Thyroid gland (tissue), 4 donors: ENCODE results near the gene PADI4. TPM values are rescaled to one million over a fixed set of nuclear protein-coding genes. Genes with fewer than 3 reads are reported as not detected.

Experiments
- DNase-seq, 2 donors: peaks; one replicate each; pipeline ENCODE4 v3.0.0-alpha.2; 2019
- H3K27ac ChIP-seq, 3 donors: fragments of 200-600 bp; sonication (generic); 1 replicate in 2 of 3; 2 replicates in 1 of 3; pipeline ENCODE4 v1.5.1; 2016 to 2019; ENCODE audit warnings: mild to moderate bottlenecking in 1 of 3, moderate library complexity in 1 of 3
- H3K27me3 ChIP-seq: fragments of 200-600 bp; sonication (generic); one replicate; pipeline ENCODE4 v1.5.1; 2019
- H3K36me3 ChIP-seq, 2 donors: fragments of 200-600 bp; sonication (generic); one replicate each; pipeline ENCODE4 v1.5.1; 2016 to 2019
- H3K4me1 ChIP-seq, 2 donors: fragments of 200-600 bp; sonication (generic); one replicate each; pipeline ENCODE4 v1.5.1; 2017 to 2019
- H3K4me3 ChIP-seq, 3 donors: fragments of 200-600 bp; sonication (generic); replicated peaks in 1 of 3; 1 replicate in 2 of 3; 2 replicates in 1 of 3; pipeline ENCODE4 v1.5.1; 2016; ENCODE audit warnings: mild to moderate bottlenecking in 1 of 3
- H3K9me3 ChIP-seq: fragments of 200-600 bp; sonication (generic); one replicate; pipeline ENCODE4 v1.5.1; 2017
- POLR2A ChIP-seq, 2 donors: fragments of 450-650 bp; IDR thresholded peaks; one replicate each; pipeline ENCODE4 v1.6.1; 2017; ENCODE audit warnings: antibody characterized with exemption in 2 of 2, mild to moderate bottlenecking in 2 of 2, moderate library complexity in 1 of 2
- WGBS, 2 donors: methylation state at CpG; one replicate each; pipeline ENCODE4 v1.1.5; 2017; 5-methylcytosine and 5-hydroxymethylcytosine counted together
- intact Hi-C: fragments of 100-400 bp; cut with DNase I; formaldehyde crosslinking; loops from one replicate; pipeline ENCODE4 v1.15.1; 2023
- total RNA-seq, 4 donors: library from RNA; depleted of rRNA; stranded (reverse); fragments of >200 nt; gene quantifications; one replicate each; pipeline ENCODE4 v1.2.3, GENCODE V29; 2016
- TF ChIP-seq, protein P1 (sequence below), 6 experiments: fragments of 200-600 bp in 3 of 6; fragments of 450-650 bp in 3 of 6; sonication (generic) in 3 of 6; IDR thresholded peaks; one replicate each; pipeline ENCODE4 v1.5.1; 2016 to 2019; ENCODE audit warnings: antibody characterized with exemption in 6 of 6, mild to moderate bottlenecking in 2 of 6, inconsistent platforms in 1 of 6, moderate library complexity in 1 of 6

The PADI4 gene
- total RNA-seq, 4 donors from 2014 or later: 0.45 TPM; not detected in 3

DNA sequence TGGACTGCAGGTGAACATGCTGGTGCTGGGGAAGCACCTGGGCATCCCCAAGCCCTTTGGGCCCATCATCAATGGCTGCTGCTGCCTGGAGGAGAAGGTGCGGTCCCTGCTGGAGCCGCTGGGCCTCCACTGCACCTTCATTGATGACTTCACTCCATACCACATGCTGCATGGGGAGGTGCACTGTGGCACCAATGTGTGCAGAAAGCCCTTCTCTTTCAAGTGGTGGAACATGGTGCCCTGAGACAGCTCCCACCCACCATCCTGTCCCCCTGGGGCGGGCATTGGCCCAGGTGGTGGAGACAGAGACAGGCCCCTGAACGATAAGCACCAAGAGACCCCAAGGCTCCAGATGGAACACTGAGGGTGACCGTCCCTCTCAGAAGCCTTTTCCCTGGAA, 25.2 kb upstream of the PADI4 start:
- Histone ChIP-seq H3K9me3 (no peaks in the 10 kb centered on the region), H3K27me3 (no peaks in the 10 kb centered on the region), H3K4me3 (no peak overlapping the region), H3K36me3 (no peaks in the 10 kb centered on the region), H3K27ac (no peak overlapping the region), H3K4me1 (no peaks in the 10 kb centered on the region)
- DNase-seq: no peak
- no peak for TF ChIP-seq POLR2A (IDR thresholded peaks at IDR 0.05)
- TF ChIP-seq, protein P1, sequence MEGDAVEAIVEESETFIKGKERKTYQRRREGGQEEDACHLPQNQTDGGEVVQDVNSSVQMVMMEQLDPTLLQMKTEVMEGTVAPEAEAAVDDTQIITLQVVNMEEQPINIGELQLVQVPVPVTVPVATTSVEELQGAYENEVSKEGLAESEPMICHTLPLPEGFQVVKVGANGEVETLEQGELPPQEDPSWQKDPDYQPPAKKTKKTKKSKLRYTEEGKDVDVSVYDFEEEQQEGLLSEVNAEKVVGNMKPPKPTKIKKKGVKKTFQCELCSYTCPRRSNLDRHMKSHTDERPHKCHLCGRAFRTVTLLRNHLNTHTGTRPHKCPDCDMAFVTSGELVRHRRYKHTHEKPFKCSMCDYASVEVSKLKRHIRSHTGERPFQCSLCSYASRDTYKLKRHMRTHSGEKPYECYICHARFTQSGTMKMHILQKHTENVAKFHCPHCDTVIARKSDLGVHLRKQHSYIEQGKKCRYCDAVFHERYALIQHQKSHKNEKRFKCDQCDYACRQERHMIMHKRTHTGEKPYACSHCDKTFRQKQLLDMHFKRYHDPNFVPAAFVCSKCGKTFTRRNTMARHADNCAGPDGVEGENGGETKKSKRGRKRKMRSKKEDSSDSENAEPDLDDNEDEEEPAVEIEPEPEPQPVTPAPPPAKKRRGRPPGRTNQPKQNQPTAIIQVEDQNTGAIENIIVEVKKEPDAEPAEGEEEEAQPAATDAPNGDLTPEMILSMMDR (IDR thresholded peaks at IDR 0.05): no peak
- intact Hi-C loops: no loop called here
- 78 to 87% methylated on average over 4 to 5 of the region's 5 CpGs for WGBS, 2 donors

DNA sequence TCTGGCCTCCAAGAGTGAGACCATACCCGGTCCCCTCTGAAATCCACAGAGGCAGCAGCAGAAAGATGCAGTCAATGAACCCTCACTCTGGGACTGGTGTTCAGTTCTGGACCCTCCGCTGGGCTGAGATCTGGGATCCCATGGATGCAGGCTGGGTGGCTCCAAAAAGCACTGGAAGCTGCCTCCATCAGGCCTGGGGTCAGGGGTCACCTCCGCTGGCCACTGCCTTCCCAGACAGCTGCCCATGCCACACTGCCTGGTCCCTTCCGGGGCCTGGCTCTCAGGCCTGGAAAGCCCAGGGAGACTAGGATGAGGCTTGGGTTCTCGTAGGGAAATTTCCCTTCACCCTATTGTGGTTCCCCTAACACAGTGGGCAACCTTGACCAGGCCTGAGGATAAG, 21.4 kb upstream of the PADI4 start:
- Histone ChIP-seq H3K4me1 (no peaks in the 10 kb centered on the region), H3K9me3 (no peaks in the 10 kb centered on the region), H3K27me3 (no peaks in the 10 kb centered on the region), H3K27ac (no peak overlapping the region), H3K36me3 (no peaks in the 10 kb centered on the region), H3K4me3 (no peak overlapping the region)
- WGBS, 2 donors: 86 to 92% methylated on average over 3 to 4 of the region's 5 CpGs
- TF ChIP-seq, protein P1 (IDR thresholded peaks at IDR 0.05): no peak
- TF ChIP-seq POLR2A (IDR thresholded peaks at IDR 0.05): no peak
- DNase-seq: no peak
- intact Hi-C loops: no loop called here

DNA sequence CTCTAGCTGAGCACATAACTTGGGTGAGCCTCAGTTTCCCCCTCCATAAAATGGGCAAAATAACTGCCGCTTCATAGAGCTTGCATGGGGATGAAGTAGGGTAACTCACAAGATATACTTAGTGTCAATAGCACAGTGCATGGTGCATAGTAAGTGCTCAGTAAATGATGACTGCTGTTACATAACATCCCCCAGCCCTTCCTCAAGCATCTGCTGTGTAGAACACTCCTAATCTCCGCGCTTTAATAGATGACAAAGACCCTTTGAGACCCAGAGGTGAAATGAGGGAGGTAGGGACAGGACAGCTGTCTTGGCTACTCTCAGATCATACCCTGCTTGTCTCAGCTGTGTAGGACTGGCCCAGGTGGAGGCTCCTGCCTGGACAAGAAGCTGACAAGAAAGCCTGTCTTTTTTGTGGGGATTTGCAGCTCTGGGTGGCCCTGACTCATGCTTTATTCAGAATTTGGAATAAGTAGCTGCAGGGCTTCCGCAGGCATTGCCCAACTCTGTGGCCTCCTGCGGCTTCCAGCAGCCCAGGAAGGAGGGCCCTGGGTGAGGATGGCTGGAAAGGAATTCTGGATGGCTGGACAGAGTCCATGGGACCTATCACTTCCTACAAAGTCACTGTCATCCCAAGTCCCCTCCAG, 20.7 kb upstream of the PADI4 start:
- 96 to 98% methylated on average over 3 to 5 of the region's 5 CpGs for WGBS, 2 donors
- DNase-seq: no peak
- intact Hi-C loops: no loop called here

GRCh38 chr1:17289721-17290120, 18.3 kb upstream of the PADI4 start:
- H3K27ac ChIP-seq: no peak overlapping the region
- no peaks in the 10 kb centered on the region for H3K9me3 ChIP-seq
- no peaks in the 10 kb centered on the region for H3K27me3 ChIP-seq
- H3K36me3 ChIP-seq: no peaks in the 10 kb centered on the region
- H3K4me1 ChIP-seq: no peaks in the 10 kb centered on the region
- no peak for TF ChIP-seq POLR2A (IDR thresholded peaks at IDR 0.05)
- TF ChIP-seq, protein P1 (IDR thresholded peaks at IDR 0.05): no peak
- 28 to 50% methylated on average over 2 of the region's 2 CpGs for WGBS, 2 donors
- no peak for DNase-seq
- no peak overlapping the region for H3K4me3 ChIP-seq
- intact Hi-C loops: no loop called here

More for the DNA sequence above, 20.7 kb upstream of the PADI4 start:
- H3K27me3 ChIP-seq: no peaks in the 10 kb centered on the region
- H3K36me3 ChIP-seq: no peaks in the 10 kb centered on the region
- H3K4me3 ChIP-seq: no peak overlapping the region
- H3K4me1 ChIP-seq: no peaks in the 10 kb centered on the region
- TF ChIP-seq, protein P1 (IDR thresholded peaks at IDR 0.05): no peak
- no peak for TF ChIP-seq POLR2A (IDR thresholded peaks at IDR 0.05)
- H3K27ac ChIP-seq: no peak overlapping the region
- H3K9me3 ChIP-seq: no peaks in the 10 kb centered on the region

DNA sequence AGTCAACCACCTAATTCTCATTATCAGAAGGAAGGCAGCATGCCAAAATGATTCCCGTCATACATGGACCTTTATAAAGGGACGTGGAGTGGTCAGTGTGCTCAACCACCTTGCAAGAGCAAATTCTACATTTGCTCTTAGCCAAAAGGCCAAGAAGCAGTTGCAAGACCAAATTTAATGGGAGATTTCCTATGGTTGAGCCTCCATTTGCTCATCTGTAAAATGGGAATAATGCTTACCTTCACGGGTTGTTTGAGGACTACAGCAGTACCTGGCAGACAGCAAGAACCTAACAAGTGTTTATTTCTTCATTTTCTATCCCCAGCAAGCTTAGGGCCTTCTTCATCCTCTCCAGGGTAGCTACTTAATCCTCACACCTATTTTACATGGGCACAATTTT, 17.4 kb upstream of the PADI4 start:
- H3K4me3 ChIP-seq: no peak overlapping the region
- no peak for DNase-seq
- intact Hi-C loops: no loop called here
- H3K27me3 ChIP-seq: no peaks in the 10 kb centered on the region
- no peaks in the 10 kb centered on the region for H3K4me1 ChIP-seq
- H3K27ac ChIP-seq: no peak overlapping the region
- TF ChIP-seq, protein P1 (IDR thresholded peaks at IDR 0.05): no peak
- TF ChIP-seq POLR2A (IDR thresholded peaks at IDR 0.05): no peak
- no peaks in the 10 kb centered on the region for H3K9me3 ChIP-seq
- H3K36me3 ChIP-seq: no peaks in the 10 kb centered on the region
- 88 to 89% methylated on average over 3 of the region's 3 CpGs for WGBS, 2 donors
